GM12874 (cell line): ENCODE results near the gene SHISA9.

Source experiments
- CTCF ChIP-seq: IDR thresholded peaks from 2 replicates; pipeline ENCODE4 v1.5.1; 2011; ENCODE audit warnings: low read depth, mild to moderate bottlenecking, control low read depth, low read length, moderate library complexity; ENCODE audit not compliant: insufficient read depth

SHISA9 gene

DNA sequence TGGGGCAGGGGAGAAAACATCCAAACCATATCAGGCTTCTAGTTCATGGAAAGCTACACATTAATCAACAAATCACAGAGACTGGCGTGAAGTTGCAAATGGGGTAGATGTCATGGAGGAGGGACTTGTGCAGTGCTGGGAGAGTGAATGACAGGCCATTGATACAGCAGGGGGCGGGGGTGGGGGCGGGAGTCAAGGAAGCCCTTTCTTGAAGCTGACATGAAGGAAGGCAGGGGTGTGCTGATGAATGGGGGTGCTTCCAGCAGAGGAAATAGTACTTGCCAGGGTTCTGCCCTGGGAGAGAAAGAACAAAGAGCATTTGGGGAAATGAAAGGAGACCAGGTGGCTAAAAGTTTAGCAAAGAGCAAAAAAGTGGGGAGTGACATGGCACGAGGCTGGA, 269.9 kb downstream of the SHISA9 start:
- no peak for TF ChIP-seq CTCF

GRCh38 chr16:13176711-13177110, 275.3 kb downstream of the SHISA9 start:
- no peak for TF ChIP-seq CTCF

DNA sequence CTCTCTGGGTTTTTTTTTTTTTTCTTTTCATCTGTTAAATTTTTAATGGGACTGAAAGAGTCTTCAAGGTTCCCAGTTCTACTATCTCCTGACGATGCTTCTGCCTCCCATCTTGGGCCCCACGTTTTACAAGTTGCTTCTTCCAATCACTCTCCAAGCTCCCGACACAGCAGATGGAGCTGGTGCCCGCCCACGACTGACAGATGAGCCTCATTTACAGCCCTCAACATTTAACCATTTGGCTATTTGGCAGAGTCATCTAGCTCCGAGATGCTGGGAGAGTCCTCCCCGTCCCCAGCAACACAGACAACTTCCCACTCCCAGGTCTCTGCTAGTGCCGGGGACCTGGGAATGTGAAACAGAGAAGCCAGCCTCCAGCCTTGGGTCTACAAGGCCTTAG, 276.9 kb downstream of the SHISA9 start:
- TF ChIP-seq CTCF = no peak

- TF ChIP-seq CTCF = no peak
Measured at GRCh38 chr16:13181432-13181831, 280.0 kb downstream of the SHISA9 start.

DNA sequence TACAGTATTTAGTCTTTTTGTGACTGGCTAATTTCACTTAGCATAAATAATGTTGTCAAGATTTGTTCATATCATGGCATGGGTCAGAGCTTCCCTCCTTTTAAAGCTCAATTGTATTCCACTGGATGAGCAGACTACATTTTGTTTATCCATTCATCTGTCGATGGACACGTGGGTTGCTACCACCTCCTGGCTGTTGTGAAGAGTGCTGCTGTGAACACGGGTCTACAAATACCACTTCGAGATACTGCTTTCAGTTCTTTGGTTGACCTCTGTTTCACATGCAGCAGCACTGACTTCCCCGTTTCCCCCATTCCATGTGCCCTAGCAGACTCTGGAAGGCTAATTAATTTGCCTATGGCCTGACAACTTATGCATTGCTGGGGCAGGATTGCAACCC, 285.4 kb downstream of the SHISA9 start:
- TF ChIP-seq CTCF = no peak

GRCh38 chr16:13189250-13189649, 287.9 kb downstream of the SHISA9 start:
- no peak for TF ChIP-seq CTCF

GRCh38 chr16:13193721-13194120, 292.3 kb downstream of the SHISA9 start:
- no peak for TF ChIP-seq CTCF

- TF ChIP-seq CTCF = no peak
Measured at GRCh38 chr16:13194766-13195165, 293.4 kb downstream of the SHISA9 start.
